ENCODE measurements around the gene OR2L13. TPM values are rescaled to one million over a fixed set of nuclear protein-coding genes. Genes with fewer than 3 reads are reported as not detected.
"Not testable (repeated sequence)": the region's sequence is repeated elsewhere in the genome, so short reads cannot be mapped to it uniquely, and the experiment has no call there.

Gene OR2L13, protein sequence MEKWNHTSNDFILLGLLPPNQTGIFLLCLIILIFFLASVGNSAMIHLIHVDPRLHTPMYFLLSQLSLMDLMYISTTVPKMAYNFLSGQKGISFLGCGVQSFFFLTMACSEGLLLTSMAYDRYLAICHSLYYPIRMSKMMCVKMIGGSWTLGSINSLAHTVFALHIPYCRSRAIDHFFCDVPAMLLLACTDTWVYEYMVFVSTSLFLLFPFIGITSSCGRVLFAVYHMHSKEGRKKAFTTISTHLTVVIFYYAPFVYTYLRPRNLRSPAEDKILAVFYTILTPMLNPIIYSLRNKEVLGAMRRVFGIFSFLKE
- total RNA-seq: not detected
- 0.04 TPM for polyA plus RNA-seq

GRCh38 chr1:248094884-248095283 is at the start of gene OR2L13:
TSS of gene OR2L13 (plus strand) at chr1:248095184. CDS start at chr1:248099376, 4,192 bp downstream.
- H3K27ac ChIP-seq (ENCODE audit: low read depth): no peak within 1 kb of the TSS
- 43% methylated on average over 1 of the region's 1 CpG for WGBS
- H3K4me1 ChIP-seq (ENCODE audit: insufficient read depth): no peaks in the 10 kb centered on the region
- no peak for DNase-seq (ENCODE audit: extremely low spot score)
- H3K36me3 ChIP-seq (ENCODE audit: insufficient read depth): no peaks in the 10 kb centered on the region
- no peak within 1 kb of the TSS for H3K4me3 ChIP-seq (ENCODE audit: low read depth, low read length)

- Histone ChIP-seq H3K4me3 (ENCODE audit: low read depth, low read length) (no peak overlapping the region), H3K27ac (ENCODE audit: low read depth) (no peak overlapping the region), H3K4me1 (ENCODE audit: insufficient read depth) (no peaks in the 10 kb centered on the region), H3K36me3 (ENCODE audit: insufficient read depth) (no peaks in the 10 kb centered on the region)
- DNase-seq (ENCODE audit: extremely low spot score): no peak
- 68% methylated on average over 5 of the region's 5 CpGs for WGBS
Measured at GRCh38 chr1:248045209-248045608, 49.8 kb upstream of the OR2L13 start.

- H3K4me1 ChIP-seq (ENCODE audit: insufficient read depth): no peaks in the 10 kb centered on the region
- no peaks in the 10 kb centered on the region for H3K36me3 ChIP-seq (ENCODE audit: insufficient read depth)
- 67% methylated on average over 2 of the region's 2 CpGs for WGBS
- DNase-seq (ENCODE audit: extremely low spot score): no peak
- H3K4me3 ChIP-seq (ENCODE audit: low read depth, low read length): no peak within 1 kb of the TSS
- H3K27ac ChIP-seq (ENCODE audit: low read depth): no peak within 1 kb of the TSS
Measured at GRCh38 chr1:248046536-248046935, 48.4 kb upstream of the OR2L13 start, which contains the start of gene OR2L3. TSS of gene OR2L3 (plus strand) at chr1:248046836. CDS start at chr1:248060682, 13,846 bp downstream.

DNA sequence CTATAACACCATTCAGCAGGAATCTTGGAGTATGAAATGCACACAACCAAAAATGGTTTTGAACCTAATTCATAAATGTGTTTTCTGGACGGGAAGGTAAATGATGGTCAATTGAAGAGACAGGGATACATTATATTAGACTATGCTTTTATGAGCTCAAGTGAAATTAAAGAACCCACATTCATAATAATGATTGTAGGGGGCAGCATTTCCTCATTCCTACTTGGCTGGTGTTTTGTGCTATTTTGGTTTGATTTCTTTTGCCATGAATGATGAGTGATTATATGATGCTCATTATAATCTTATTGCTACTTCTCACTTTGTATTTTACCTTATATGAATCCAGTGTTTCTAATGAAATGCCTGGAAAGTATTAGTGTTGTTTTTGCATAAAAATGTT is 48.0 kb upstream of the OR2L13 start:
- H3K27ac ChIP-seq (ENCODE audit: low read depth): no peak overlapping the region

GRCh38 chr1:248054671-248055070 is 40.3 kb upstream of the OR2L13 start:
- H3K4me3 ChIP-seq (ENCODE audit: low read depth, low read length): no peak overlapping the region
- no peak for DNase-seq (ENCODE audit: extremely low spot score)
- no peaks in the 10 kb centered on the region for H3K4me1 ChIP-seq (ENCODE audit: insufficient read depth)
- no peaks in the 10 kb centered on the region for H3K36me3 ChIP-seq (ENCODE audit: insufficient read depth)
- no peak overlapping the region for H3K27ac ChIP-seq (ENCODE audit: low read depth)

More for the DNA sequence above, 48.0 kb upstream of the OR2L13 start:
- H3K4me1 ChIP-seq (ENCODE audit: insufficient read depth): no peaks in the 10 kb centered on the region
- H3K36me3 ChIP-seq (ENCODE audit: insufficient read depth): no peaks in the 10 kb centered on the region
- 68% methylated on average over 1 of the region's 1 CpG for WGBS
- H3K4me3 ChIP-seq (ENCODE audit: low read depth, low read length): no peak overlapping the region
- no peak for DNase-seq (ENCODE audit: extremely low spot score)

DNA sequence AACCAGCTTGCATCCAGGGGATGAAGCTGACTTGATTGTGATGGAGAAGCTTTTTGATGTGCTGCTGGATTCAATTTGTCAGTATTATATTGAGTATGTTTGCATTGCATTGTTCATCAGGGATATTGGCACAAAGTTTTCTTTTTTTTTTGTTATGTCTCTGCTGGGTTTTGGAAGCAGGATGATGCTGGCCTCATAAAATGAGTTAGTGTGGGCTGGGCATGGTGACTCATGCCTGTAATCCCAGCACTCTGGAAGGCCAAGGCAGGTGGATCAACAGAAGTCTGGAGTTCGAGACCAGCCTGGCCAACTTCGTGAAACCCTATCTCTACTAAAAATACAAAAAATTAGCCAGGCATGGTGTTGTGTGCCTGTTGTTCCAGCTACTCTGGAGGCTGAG is 39.7 kb upstream of the OR2L13 start:
- no peak overlapping the region for H3K27ac ChIP-seq (ENCODE audit: low read depth)
- no peak overlapping the region for H3K4me3 ChIP-seq (ENCODE audit: low read depth, low read length)
- H3K4me1 ChIP-seq (ENCODE audit: insufficient read depth): no peaks in the 10 kb centered on the region
- no peaks in the 10 kb centered on the region for H3K36me3 ChIP-seq (ENCODE audit: insufficient read depth)
- DNase-seq (ENCODE audit: extremely low spot score): no peak
- 61% methylated on average over 2 of the region's 2 CpGs for WGBS

- Histone ChIP-seq H3K4me3 (ENCODE audit: low read depth, low read length) (no peak overlapping the region), H3K36me3 (ENCODE audit: insufficient read depth) (no peaks in the 10 kb centered on the region), H3K27ac (ENCODE audit: low read depth) (no peak overlapping the region), H3K4me1 (ENCODE audit: insufficient read depth) (no peaks in the 10 kb centered on the region)
- WGBS: 78% methylated on average over 2 of the region's 2 CpGs
- no peak for DNase-seq (ENCODE audit: extremely low spot score)
Measured at GRCh38 chr1:248065071-248065470, 29.9 kb upstream of the OR2L13 start.

DNA sequence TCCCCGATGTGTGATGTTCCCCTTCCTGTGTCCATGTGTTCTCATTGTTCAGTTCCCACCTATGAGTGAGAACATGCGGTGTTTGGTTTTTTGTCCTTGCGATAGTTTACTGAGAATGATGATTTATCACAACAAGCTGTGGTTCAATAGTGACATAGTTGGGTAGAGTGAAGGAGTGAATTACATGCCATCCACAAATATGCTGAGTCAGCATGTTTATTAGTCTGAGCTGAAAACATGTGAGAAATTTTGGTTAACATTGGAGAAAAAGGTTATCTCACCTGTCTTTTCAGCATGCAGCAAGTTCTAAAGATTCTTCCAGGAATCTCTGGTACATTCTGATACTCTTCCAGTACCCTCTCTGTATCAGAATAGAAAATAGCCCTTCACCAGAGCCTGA is 29.4 kb upstream of the OR2L13 start:
- no peaks in the 10 kb centered on the region for H3K36me3 ChIP-seq (ENCODE audit: insufficient read depth)
- no peaks in the 10 kb centered on the region for H3K4me1 ChIP-seq (ENCODE audit: insufficient read depth)
- WGBS: 93% methylated on average over 3 of the region's 3 CpGs
- DNase-seq (ENCODE audit: extremely low spot score): no peak
- H3K4me3 ChIP-seq (ENCODE audit: low read depth, low read length): no peak overlapping the region
- no peak overlapping the region for H3K27ac ChIP-seq (ENCODE audit: low read depth)

DNA sequence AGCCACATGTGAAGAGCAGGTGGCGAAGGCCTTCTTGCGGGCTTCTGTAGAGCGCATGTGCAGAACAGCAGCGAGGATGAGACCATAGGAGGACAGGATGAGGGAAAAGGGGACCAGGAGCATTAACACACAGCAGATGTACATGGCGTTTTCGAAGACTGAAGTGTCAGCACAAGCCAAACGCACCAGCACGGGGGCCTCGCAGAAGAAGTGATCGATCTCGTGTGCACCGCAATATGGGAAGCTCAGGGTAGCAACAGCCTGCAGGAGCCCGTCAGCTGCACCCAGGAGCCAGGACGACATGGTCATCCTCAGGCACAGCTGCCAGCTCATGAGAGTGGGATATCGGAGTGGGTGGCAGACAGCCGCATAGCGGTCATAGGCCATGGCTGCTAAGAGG is 11.1 kb upstream of the OR2L13 start:
- H3K4me1 ChIP-seq (ENCODE audit: insufficient read depth); H3K36me3 ChIP-seq (ENCODE audit: insufficient read depth); H3K4me3 ChIP-seq (ENCODE audit: low read depth, low read length); DNase-seq (ENCODE audit: extremely low spot score); H3K27ac ChIP-seq (ENCODE audit: low read depth): not testable (repeated sequence)
- WGBS: 82% methylated on average over 11 of the region's 17 CpGs

- 77% methylated on average over 1 of the region's 1 CpG for WGBS
- H3K4me3 ChIP-seq (ENCODE audit: low read depth, low read length): no peak overlapping the region
- no peaks in the 10 kb centered on the region for H3K36me3 ChIP-seq (ENCODE audit: insufficient read depth)
- H3K27ac ChIP-seq (ENCODE audit: low read depth): no peak overlapping the region
- no peaks in the 10 kb centered on the region for H3K4me1 ChIP-seq (ENCODE audit: insufficient read depth)
- no peak for DNase-seq (ENCODE audit: extremely low spot score)
Measured at GRCh38 chr1:248098529-248098928, 3.5 kb downstream of the OR2L13 start.

DNA sequence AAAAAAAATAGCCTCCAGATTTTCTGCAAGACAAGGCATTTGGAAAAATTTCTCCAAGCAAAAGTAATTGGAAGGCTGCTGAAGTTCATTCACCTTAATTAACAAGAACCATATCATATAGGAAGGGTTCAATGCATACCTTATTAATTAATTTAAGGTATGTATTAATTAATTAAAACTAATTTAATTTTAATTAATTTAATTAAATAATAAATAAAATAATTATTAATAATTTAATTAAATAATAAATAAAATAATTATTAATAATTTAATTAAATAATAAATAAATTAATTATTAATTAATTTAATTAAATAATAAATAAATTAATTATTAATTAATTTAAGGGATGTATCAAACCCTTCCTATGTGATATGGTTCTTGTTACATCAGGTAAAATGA is 7.9 kb downstream of the OR2L13 start:
- Histone ChIP-seq H3K4me1 (ENCODE audit: insufficient read depth) (no peaks in the 10 kb centered on the region), H3K36me3 (ENCODE audit: insufficient read depth) (no peaks in the 10 kb centered on the region), H3K4me3 (ENCODE audit: low read depth, low read length) (no peak overlapping the region), H3K27ac (ENCODE audit: low read depth) (no peak overlapping the region)
- DNase-seq (ENCODE audit: extremely low spot score): no peak

GRCh38 chr1:248111157-248111556 is 16.2 kb downstream of the OR2L13 start:
- DNase-seq (ENCODE audit: extremely low spot score): no peak
- Histone ChIP-seq H3K4me1 (ENCODE audit: insufficient read depth) (no peaks in the 10 kb centered on the region), H3K27ac (ENCODE audit: low read depth) (no peak overlapping the region), H3K36me3 (ENCODE audit: insufficient read depth) (no peaks in the 10 kb centered on the region), H3K4me3 (ENCODE audit: low read depth, low read length) (no peak overlapping the region)
- 75% methylated on average over 5 of the region's 5 CpGs for WGBS

GRCh38 chr1:248114890-248115289 is 19.9 kb downstream of the OR2L13 start:
- Histone ChIP-seq H3K4me3 (ENCODE audit: low read depth, low read length) (no peak overlapping the region), H3K27ac (ENCODE audit: low read depth) (no peak overlapping the region), H3K4me1 (ENCODE audit: insufficient read depth) (no peaks in the 10 kb centered on the region), H3K36me3 (ENCODE audit: insufficient read depth) (no peaks in the 10 kb centered on the region)
- no peak for DNase-seq (ENCODE audit: extremely low spot score)
- WGBS: 65% methylated on average over 7 of the region's 7 CpGs

DNA sequence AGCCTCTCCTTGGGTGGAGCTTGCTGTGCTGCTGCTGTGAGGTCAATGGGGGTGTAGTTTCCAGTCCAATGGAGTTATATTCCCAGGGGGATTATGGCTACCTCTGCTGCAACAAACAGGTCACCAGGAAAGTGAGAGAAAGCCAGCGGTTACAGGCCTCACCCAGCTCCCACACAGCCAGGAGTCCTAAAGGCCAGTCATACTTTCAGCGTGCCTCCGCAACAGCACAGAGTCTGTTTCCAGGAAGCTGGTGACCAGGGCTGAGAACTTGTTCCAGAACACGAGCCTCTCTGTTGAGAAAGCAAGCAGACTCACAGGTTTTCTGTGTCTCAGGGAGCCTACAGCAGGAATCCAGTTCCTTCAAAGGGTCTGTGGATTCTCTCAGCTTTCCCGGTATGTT is 32.7 kb downstream of the OR2L13 start:
- Histone ChIP-seq H3K36me3 (ENCODE audit: insufficient read depth) (no peaks in the 10 kb centered on the region), H3K4me3 (ENCODE audit: low read depth, low read length) (no peak overlapping the region), H3K4me1 (ENCODE audit: insufficient read depth) (no peaks in the 10 kb centered on the region), H3K27ac (ENCODE audit: low read depth) (no peak overlapping the region)
- WGBS: 79% methylated on average over 5 of the region's 5 CpGs
- no peak for DNase-seq (ENCODE audit: extremely low spot score)

GRCh38 chr1:248136811-248137210 is 41.8 kb downstream of the OR2L13 start:
- no peak overlapping the region for H3K27ac ChIP-seq (ENCODE audit: low read depth)
- H3K4me1 ChIP-seq (ENCODE audit: insufficient read depth): no peaks in the 10 kb centered on the region
- whole genome bisulfite sequencing: 78% methylated on average over 21 of the region's 21 CpGs
- no peak overlapping the region for H3K4me3 ChIP-seq (ENCODE audit: low read depth, low read length)
- H3K36me3 ChIP-seq (ENCODE audit: insufficient read depth): no peaks in the 10 kb centered on the region
- DNase-seq (ENCODE audit: extremely low spot score): no peak

Data from urinary bladder (tissue), 4 donors.